Subcutaneous abdominal adipose tissue (tissue), 5 donors: ENCODE measurements around the gene SLC38A3.
"Not testable (repeated sequence)": the region's sequence is repeated elsewhere in the genome, so short reads cannot be mapped to it uniquely, and the experiment has no call there.

Experiments used
- H3K27ac ChIP-seq: one replicate; pipeline ENCODE4 v1.7.0; 2013; ENCODE audit warnings: low read depth, mild to moderate bottlenecking, inconsistent platforms, low read length, moderate library complexity
- H3K27me3 ChIP-seq, 5 donors: one replicate each; pipeline ENCODE4 v1.7.0; 2013; ENCODE audit warnings: low read length in 5 of 5, inconsistent platforms in 1 of 5; ENCODE audit not compliant: control insufficient read depth in 5 of 5, insufficient read depth in 4 of 5
- H3K36me3 ChIP-seq, 5 donors: one replicate each; pipeline ENCODE4 v1.7.0; 2013; ENCODE audit warnings: low read length in 5 of 5; ENCODE audit not compliant: control insufficient read depth in 5 of 5, insufficient read depth in 5 of 5
- H3K4me1 ChIP-seq, 5 donors: one replicate each; pipeline ENCODE4 v1.7.0; 2013; ENCODE audit warnings: low read length in 5 of 5, mild to moderate bottlenecking in 3 of 5, moderate library complexity in 1 of 5; ENCODE audit not compliant: control insufficient read depth in 5 of 5, insufficient read depth in 5 of 5
- H3K4me3 ChIP-seq, 5 donors: one replicate each; pipeline ENCODE4 v1.7.0; 2013; ENCODE audit warnings: low read length in 5 of 5, low read depth in 1 of 5
- H3K9ac ChIP-seq, 5 donors: one replicate each; pipeline ENCODE4 v1.7.0; 2013; ENCODE audit warnings: low read length in 5 of 5, mild to moderate bottlenecking in 4 of 5, moderate library complexity in 3 of 5
- H3K9me3 ChIP-seq, 5 donors: one replicate each; pipeline ENCODE4 v1.7.0; 2013; ENCODE audit warnings: low read length in 5 of 5; ENCODE audit not compliant: control insufficient read depth in 5 of 5
- donor health status: healthy.
- donor health status: healthy.
- donor health status: healthy.
- donor health status: healthy.
- donor health status: healthy.

Gene SLC38A3

DNA sequence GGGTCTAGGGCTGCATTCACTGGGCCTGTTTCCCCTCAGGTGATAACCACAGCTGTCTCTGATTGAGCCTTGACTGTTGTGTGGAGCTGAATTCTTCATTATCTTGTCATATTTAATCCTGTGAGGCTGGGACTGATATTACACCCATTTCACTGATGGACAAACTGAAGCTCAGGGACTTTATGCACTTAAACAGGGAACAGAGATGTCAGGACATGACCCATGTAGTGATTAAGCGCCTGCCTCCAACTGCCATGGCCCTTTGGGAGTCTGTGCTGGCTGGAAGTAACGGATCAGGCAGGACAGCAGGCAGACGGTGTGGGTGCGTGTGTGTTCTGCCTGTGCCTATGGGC, 38.4 kb downstream of the SLC38A3 start:
- Histone ChIP-seq H3K4me1 (peaks cover 33 to 98% (median 96%) of the 10 kb centered on the region in 5 donors), H3K9ac (peak overlapping the region; percentile 38 to 87 (median 67)), H3K27me3 (no peaks in the 10 kb centered on the region), H3K27ac (peak overlapping the region; percentile 92), H3K36me3 (peaks cover 0 to 32% (median 19%) of the 10 kb centered on the region in 5 donors), H3K4me3 (peak overlapping the region; percentile 3 to 48 (median 43)), H3K9me3 (no peaks in the 10 kb centered on the region)

DNA sequence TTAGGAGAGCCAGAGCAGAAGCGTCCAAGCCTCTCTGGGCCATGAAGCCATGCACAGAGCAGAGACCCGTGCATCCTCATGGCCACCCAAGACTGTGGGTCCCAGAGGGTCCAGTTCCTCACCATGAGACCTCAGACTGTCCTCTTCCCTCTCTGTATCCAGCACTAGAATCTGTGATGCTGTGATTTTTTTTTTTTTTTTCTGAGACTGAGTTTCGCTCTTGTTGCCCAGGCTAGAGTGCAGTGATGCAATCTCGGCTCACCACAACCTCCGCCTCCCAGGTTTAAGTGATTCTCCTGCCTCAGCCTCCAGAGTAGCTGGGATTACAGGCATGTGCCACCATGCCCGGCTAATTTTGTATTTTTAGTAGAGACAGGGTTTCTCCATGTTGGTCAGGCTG, 39.7 kb downstream of the SLC38A3 start:
- H3K4me1 ChIP-seq: peaks cover 37 to 98% (median 96%) of the 10 kb centered on the region in 5 donors
- peak overlapping the region in 4 of 5 donors; percentile 36 to 70 (median 54) for H3K9ac ChIP-seq
- H3K27me3 ChIP-seq: not testable (repeated sequence)

DNA sequence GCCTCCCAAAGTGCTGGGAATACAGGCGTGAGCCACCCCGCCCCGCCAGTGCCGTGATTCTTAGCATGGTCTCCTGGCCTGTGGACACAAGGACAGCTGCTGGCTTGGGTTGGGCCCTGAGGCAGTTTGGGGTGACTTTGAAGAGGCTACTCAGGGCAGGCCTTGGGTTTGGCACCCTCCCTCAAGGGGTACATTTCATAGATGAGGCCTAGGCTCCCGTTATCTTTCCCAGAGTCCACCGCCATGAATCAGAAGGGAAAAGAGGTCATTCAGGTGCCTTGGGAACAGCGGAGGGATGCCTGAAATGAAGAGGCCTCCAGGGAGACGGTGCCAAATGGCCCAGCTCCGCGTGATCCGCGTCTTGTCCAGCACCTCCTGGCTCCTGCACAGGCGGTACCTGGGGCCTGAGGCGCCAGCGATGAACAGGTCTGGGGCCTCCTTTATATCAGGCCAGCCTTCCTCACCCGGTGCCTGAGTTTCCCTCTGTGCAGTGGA, 40.2 kb downstream of the SLC38A3 start:
- Histone ChIP-seq H3K9ac (peak overlapping the region; percentile 43 to 84 (median 63)), H3K36me3 (peaks cover 0 to 29% (median 19%) of the 10 kb centered on the region in 5 donors), H3K27me3 (no peaks in the 10 kb centered on the region), H3K4me3 (peak overlapping the region in 4 of 5 donors; percentile 5 to 64 (median 56)), H3K27ac (peak overlapping the region; percentile 92), H3K4me1 (peaks cover 42 to 98% (median 96%) of the 10 kb centered on the region in 5 donors), H3K9me3 (no peaks in the 10 kb centered on the region)

More for the DNA sequence above, 39.7 kb downstream of the SLC38A3 start:
- peak overlapping the region in 2 of 5 donors; percentile 28 to 38 for H3K4me3 ChIP-seq
- H3K9me3 ChIP-seq: not testable (repeated sequence)
- H3K36me3 ChIP-seq: peaks cover 0 to 28% (median 14%) of the 10 kb centered on the region in 5 donors
- peak overlapping the region; percentile 92 for H3K27ac ChIP-seq

DNA sequence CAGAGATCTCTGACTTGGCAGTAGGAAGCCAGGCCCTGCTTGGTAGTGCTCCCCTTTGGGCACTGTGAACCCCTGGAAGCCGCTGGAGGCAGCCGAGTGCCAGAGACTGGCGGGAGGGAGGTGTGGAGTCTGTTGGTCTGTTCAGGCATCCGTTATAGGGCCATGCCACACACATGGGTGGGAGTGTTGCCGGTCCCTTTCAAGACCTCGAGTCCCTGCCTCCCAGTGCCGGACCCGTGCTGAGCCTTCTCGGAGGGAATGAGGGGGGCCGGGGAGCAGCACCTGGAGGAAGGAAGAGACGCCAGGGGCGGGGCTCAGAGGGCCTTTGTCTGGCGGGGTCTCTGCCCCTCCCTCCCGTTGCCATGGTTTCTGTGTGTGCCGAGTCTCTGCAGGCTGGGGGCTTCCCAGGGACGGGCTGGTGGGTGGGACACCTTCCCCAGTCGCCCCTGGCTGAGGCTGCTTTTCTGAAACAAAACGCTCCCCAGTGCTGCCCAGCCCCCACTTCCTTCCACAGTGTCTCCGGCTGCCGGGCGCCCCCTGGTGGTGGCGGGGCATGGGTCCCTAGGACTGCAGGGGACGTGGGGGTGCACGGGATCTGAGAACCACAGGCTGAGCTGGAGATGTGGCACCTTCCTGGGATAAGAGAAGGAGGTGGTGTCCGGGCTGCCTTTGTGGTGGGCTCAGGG, 40.9 kb downstream of the SLC38A3 start:
- H3K9ac ChIP-seq: peak overlapping the region; percentile 43 to 84 (median 63)
- H3K27ac ChIP-seq: peak overlapping the region; percentile 92
- H3K36me3 ChIP-seq: peaks cover 0 to 34% (median 21%) of the 10 kb centered on the region in 5 donors
- H3K27me3 ChIP-seq: no peaks in the 10 kb centered on the region
- peak overlapping the region; percentile 5 to 64 (median 51) for H3K4me3 ChIP-seq
- peaks cover 42 to 98% (median 96%) of the 10 kb centered on the region in 5 donors for H3K4me1 ChIP-seq
- no peaks in the 10 kb centered on the region for H3K9me3 ChIP-seq

DNA sequence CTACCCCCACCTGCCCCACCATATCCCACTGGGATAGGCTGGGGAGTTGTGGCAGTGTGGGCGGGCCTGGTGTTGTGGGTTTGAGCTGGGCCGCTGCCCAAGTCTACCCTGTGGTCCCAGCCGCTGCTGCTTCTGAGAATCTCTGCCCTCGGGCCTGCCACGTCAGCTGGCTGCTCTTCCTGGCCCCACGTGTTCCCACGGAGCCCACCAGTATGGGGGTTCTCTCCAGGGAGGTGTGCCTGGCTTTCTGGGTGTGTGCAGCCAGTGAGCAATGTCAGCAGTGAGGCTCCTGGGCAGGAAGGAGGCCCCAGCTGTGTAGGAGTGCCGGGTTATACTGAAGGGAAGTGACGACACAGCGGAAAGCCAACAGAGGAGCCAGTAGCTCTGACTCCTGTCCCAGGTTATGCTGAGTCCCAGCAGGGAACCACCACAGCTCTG, 41.5 kb downstream of the SLC38A3 start:
- H3K27me3 ChIP-seq: no peaks in the 10 kb centered on the region
- peaks cover 0 to 39% (median 25%) of the 10 kb centered on the region in 5 donors for H3K36me3 ChIP-seq
- H3K9ac ChIP-seq: peak overlapping the region in 3 of 5 donors; percentile 61 to 83 (median 63)
- H3K27ac ChIP-seq: peak overlapping the region; percentile 92
- no peaks in the 10 kb centered on the region for H3K9me3 ChIP-seq
- peaks cover 38 to 98% (median 96%) of the 10 kb centered on the region in 5 donors for H3K4me1 ChIP-seq
- H3K4me3 ChIP-seq: peak overlapping the region in 3 of 5 donors; percentile 51 to 64 (median 60)

DNA sequence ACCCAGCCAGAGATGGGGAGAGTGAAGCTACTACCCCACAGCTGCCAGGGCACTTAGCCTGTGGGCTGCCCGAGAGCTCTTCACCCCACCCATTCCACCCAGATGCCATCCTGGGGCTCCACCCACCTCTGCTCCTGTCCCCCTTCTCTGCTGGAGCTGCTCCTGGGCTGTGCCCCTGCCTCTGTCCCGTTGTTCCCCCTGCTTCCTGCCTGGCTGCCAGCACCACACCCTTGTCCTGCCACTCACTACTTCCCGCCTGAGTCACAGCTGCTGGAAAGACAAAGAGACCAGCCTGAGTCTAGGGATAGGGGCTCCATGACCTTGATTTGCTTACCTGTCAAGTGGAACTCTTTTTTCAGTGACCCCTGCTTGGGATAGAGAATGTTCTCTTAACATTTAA, 43.3 kb downstream of the SLC38A3 start:
- H3K4me1 ChIP-seq: peaks cover 32 to 97% (median 82%) of the 10 kb centered on the region in 5 donors
- no peaks in the 10 kb centered on the region for H3K9me3 ChIP-seq
- no peaks in the 10 kb centered on the region for H3K27me3 ChIP-seq
- peak overlapping the region; percentile 92 for H3K27ac ChIP-seq
- H3K9ac ChIP-seq: peak overlapping the region in 4 of 5 donors; percentile 39 to 51 (median 45)
- peak overlapping the region in 3 of 5 donors; percentile 7 to 27 (median 9) for H3K4me3 ChIP-seq
- H3K36me3 ChIP-seq: peaks cover 0 to 57% (median 40%) of the 10 kb centered on the region in 5 donors

DNA sequence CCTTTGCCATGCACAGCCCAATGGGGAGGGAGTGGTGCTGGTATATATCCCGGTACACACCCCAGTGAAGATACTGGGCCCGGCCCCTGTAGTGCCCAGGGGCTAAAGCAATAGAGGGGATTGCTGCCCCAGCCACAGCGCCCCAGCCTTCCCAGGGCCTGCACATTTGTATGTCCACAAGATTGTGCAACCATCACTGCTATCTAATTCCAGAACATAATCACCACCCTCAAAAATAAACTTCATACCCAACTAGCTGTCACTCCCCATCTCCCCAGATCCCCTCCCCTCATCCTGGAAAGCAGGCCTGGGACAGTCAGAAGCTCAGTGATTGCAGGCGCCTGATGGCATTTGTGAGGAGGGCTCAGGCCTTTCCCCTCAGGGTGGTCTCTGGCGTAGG, 44.4 kb downstream of the SLC38A3 start:
- H3K4me3 ChIP-seq: peak overlapping the region in 1 of 5 donors; percentile 6
- H3K9me3 ChIP-seq: no peaks in the 10 kb centered on the region
- H3K4me1 ChIP-seq: peaks cover 30 to 97% (median 83%) of the 10 kb centered on the region in 5 donors
- H3K9ac ChIP-seq: peak overlapping the region in 2 of 5 donors; percentile 4 to 58
- H3K27ac ChIP-seq: peak overlapping the region; percentile 92
- H3K27me3 ChIP-seq: no peaks in the 10 kb centered on the region
- peaks cover 0 to 67% (median 45%) of the 10 kb centered on the region in 5 donors for H3K36me3 ChIP-seq

DNA sequence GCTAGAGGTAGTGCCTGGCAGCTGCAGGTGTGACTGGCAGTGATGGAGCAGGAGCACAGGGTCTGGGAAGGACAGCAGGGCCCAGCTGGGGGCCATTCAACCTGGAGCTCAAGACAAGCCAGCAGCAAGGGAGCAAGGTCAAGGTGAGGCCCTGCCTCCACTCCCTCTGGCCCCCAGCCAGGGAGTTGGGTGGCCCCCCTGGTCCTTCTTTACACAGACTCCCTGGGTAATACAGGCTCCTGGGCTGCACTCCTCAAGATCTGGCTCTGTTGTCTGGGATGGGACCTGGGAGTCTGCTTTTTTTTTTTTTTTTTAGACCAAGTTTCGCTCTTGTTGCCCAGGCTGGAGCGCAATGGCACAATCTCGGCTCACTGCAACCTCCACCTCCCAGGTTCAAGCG, 45.4 kb downstream of the SLC38A3 start:
- Histone ChIP-seq H3K9me3 (no peaks in the 10 kb centered on the region), H3K4me3 (peak overlapping the region in 1 of 5 donors; percentile 17), H3K9ac (peak overlapping the region in 3 of 5 donors; percentile 19 to 77 (median 58)), H3K27ac (peak overlapping the region; percentile 92), H3K4me1 (peaks cover 31 to 98% (median 84%) of the 10 kb centered on the region in 5 donors), H3K27me3 (no peaks in the 10 kb centered on the region), H3K36me3 (peaks cover 0 to 72% (median 54%) of the 10 kb centered on the region in 5 donors)

DNA sequence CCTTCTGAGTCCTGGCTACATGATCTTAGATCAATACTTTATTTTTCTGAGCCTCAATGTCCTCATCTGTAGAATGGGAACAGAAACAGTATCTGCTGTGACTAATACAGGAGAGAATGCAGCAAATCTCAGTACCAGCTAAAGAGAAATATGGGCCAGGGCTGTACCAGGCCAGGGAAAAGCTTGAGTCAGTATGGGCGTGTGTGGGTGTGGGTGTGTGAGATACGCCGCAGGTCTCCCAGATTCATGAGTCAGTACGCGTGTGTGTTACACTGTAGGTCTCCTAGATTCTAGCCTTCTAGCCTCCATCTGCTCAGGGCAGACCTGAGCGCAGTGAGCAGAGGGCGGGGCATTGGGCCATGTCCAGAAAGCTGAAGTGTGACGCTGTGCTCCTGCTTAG, 46.1 kb downstream of the SLC38A3 start:
- peak overlapping the region in 1 of 5 donors; percentile 51 for H3K9ac ChIP-seq
- no peaks in the 10 kb centered on the region for H3K9me3 ChIP-seq
- H3K4me3 ChIP-seq: no peak overlapping the region
- H3K27ac ChIP-seq: peak overlapping the region; percentile 92
- H3K27me3 ChIP-seq: no peaks in the 10 kb centered on the region
- H3K36me3 ChIP-seq: peaks cover 0 to 76% (median 57%) of the 10 kb centered on the region in 5 donors
- H3K4me1 ChIP-seq: peaks cover 28 to 97% (median 80%) of the 10 kb centered on the region in 5 donors
